ENCODE data around the gene SEMG1. TPM values are rescaled to one million over a fixed set of nuclear protein-coding genes. Genes with fewer than 3 reads are reported as not detected.
A peak's percentile ranks its signal among the peaks of the same experiment; 100 is the strongest.

Gene SEMG1
- total RNA-seq, 1 experiment from 2014 or later = not detected

GRCh38 chr20:45211569-45212474, 5.0 kb downstream of the SEMG1 start:
- H3K9me2 ChIP-seq (replicated peaks; ENCODE audit: insufficient read depth, low read length) = no peaks in the 10 kb centered on the region
- no peak overlapping the region for H2AFZ ChIP-seq (ENCODE audit: low read length)
- DNase-seq = no peak
- no peak overlapping the region for H3K4me3 ChIP-seq (ENCODE audit: low read length)
- H3K4me2 ChIP-seq (ENCODE audit: low read depth, low read length, poor library complexity, severe bottlenecking) = no peak overlapping the region
- no peaks in the 10 kb centered on the region for H4K20me1 ChIP-seq (ENCODE audit: insufficient read depth, low read depth, low read length)
- H3K4me1 ChIP-seq (ENCODE audit: low read length) = no peaks in the 10 kb centered on the region
- no peak overlapping the region for H3K9ac ChIP-seq (ENCODE audit: low read length)
- no peaks in the 10 kb centered on the region for H3K36me3 ChIP-seq (ENCODE audit: insufficient read depth, low read length)
- H3K9me3 ChIP-seq (ENCODE audit: low read length) = no peaks in the 10 kb centered on the region
- H3K27ac ChIP-seq (ENCODE audit: low read length) = no peak overlapping the region
- no peaks in the 10 kb centered on the region for H3K27me3 ChIP-seq (ENCODE audit: low read length)
- no peaks in the 10 kb centered on the region for H3K79me2 ChIP-seq (ENCODE audit: low read length)

GRCh38 chr20:45212836-45213235, 6.0 kb downstream of the SEMG1 start:
- no peak overlapping the region for H3K4me3 ChIP-seq (ENCODE audit: low read length)
- no peaks in the 10 kb centered on the region for H3K79me2 ChIP-seq (ENCODE audit: low read length)
- no peak overlapping the region for H2AFZ ChIP-seq (ENCODE audit: low read length)
- H3K4me2 ChIP-seq (ENCODE audit: low read depth, low read length, poor library complexity, severe bottlenecking) = no peak overlapping the region
- no peaks in the 10 kb centered on the region for H3K9me2 ChIP-seq (replicated peaks; ENCODE audit: insufficient read depth, low read length)
- no peak overlapping the region for H3K27ac ChIP-seq (ENCODE audit: low read length)
- no peak for DNase-seq
- H3K9me3 ChIP-seq (ENCODE audit: low read length) = no peaks in the 10 kb centered on the region
- H3K36me3 ChIP-seq (ENCODE audit: insufficient read depth, low read length) = no peaks in the 10 kb centered on the region
- no peaks in the 10 kb centered on the region for H3K4me1 ChIP-seq (ENCODE audit: low read length)
- no peaks in the 10 kb centered on the region for H3K27me3 ChIP-seq (ENCODE audit: low read length)
- no peak overlapping the region for H3K9ac ChIP-seq (ENCODE audit: low read length)
- no peaks in the 10 kb centered on the region for H4K20me1 ChIP-seq (ENCODE audit: insufficient read depth, low read depth, low read length)

DNA sequence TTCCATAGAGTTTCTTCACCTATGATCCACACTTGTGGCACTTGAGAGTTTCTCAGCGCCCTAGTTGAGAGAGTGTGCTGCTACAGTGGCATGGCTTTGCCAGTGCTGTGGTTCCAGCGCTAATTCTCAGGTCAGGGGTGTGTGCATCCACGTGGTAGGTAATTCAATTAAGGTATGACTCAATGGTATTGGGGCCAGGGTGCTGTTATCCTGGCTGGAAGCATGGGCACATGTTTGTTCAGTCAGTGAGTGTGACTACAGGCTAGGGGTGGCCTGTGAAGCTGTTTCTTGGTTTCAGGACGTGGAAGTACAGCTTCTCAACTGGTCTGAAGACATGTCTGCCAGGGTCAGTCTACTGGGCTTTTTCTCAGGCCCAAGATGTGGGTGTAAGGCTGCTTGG, 11.3 kb downstream of the SEMG1 start:
- H3K9me2 ChIP-seq (replicated peaks; ENCODE audit: insufficient read depth, low read length) = no peaks in the 10 kb centered on the region
- no peaks in the 10 kb centered on the region for H3K79me2 ChIP-seq (ENCODE audit: low read length)
- no peaks in the 10 kb centered on the region for H3K36me3 ChIP-seq (ENCODE audit: insufficient read depth, low read length)
- no peak overlapping the region for H3K27ac ChIP-seq (ENCODE audit: low read length)
- no peak overlapping the region for H2AFZ ChIP-seq (ENCODE audit: low read length)
- no peaks in the 10 kb centered on the region for H3K9me3 ChIP-seq (ENCODE audit: low read length)
- H3K4me1 ChIP-seq (ENCODE audit: low read length) = no peaks in the 10 kb centered on the region
- no peak overlapping the region for H3K9ac ChIP-seq (ENCODE audit: low read length)
- no peak overlapping the region for H3K4me2 ChIP-seq (ENCODE audit: low read depth, low read length, poor library complexity, severe bottlenecking)
- H3K4me3 ChIP-seq (ENCODE audit: low read length) = no peak overlapping the region
- no peak for DNase-seq
- no peaks in the 10 kb centered on the region for H3K27me3 ChIP-seq (ENCODE audit: low read length)
- H4K20me1 ChIP-seq (ENCODE audit: insufficient read depth, low read depth, low read length) = no peaks in the 10 kb centered on the region

DNA sequence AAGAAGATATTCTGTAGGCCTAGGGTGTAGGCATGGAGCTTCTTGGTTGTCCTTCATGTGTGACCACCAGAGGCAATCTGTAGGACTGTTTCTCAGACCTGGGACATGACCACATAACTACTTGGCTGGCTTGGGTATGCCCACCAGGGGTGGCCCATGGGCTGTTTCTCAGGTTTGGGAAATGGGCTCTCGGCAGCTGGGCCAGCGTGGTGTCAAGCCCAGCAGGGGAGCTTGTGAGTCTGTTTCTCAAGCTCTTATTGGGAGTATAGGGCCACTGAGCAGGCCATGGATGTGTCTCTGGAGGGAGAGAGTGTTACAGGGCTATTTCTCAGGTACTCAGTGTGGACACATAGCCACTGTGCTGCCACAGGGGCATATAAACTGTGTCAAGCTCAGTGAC, 11.8 kb downstream of the SEMG1 start:
- no peaks in the 10 kb centered on the region for H3K9me3 ChIP-seq (ENCODE audit: low read length)
- H3K9me2 ChIP-seq (replicated peaks; ENCODE audit: insufficient read depth, low read length) = no peaks in the 10 kb centered on the region
- no peaks in the 10 kb centered on the region for H3K36me3 ChIP-seq (ENCODE audit: insufficient read depth, low read length)
- no peak overlapping the region for H3K4me3 ChIP-seq (ENCODE audit: low read length)
- H4K20me1 ChIP-seq (ENCODE audit: insufficient read depth, low read depth, low read length) = no peaks in the 10 kb centered on the region
- no peaks in the 10 kb centered on the region for H3K4me1 ChIP-seq (ENCODE audit: low read length)
- H3K27me3 ChIP-seq (ENCODE audit: low read length) = no peaks in the 10 kb centered on the region
- H3K4me2 ChIP-seq (ENCODE audit: low read depth, low read length, poor library complexity, severe bottlenecking) = no peak overlapping the region
- no peak overlapping the region for H3K27ac ChIP-seq (ENCODE audit: low read length)
- H3K9ac ChIP-seq (ENCODE audit: low read length) = no peak overlapping the region
- H3K79me2 ChIP-seq (ENCODE audit: low read length) = no peaks in the 10 kb centered on the region
- H2AFZ ChIP-seq (ENCODE audit: low read length) = no peak overlapping the region
- no peak for DNase-seq

- H3K27me3 ChIP-seq (ENCODE audit: low read length) = no peaks in the 10 kb centered on the region
- no peak for DNase-seq
- no peaks in the 10 kb centered on the region for H4K20me1 ChIP-seq (ENCODE audit: insufficient read depth, low read depth, low read length)
- H3K4me2 ChIP-seq (ENCODE audit: low read depth, low read length, poor library complexity, severe bottlenecking) = no peak within 1 kb of the TSS
- no peak within 1 kb of the TSS for H2AFZ ChIP-seq (ENCODE audit: low read length)
- H3K36me3 ChIP-seq (ENCODE audit: insufficient read depth, low read length) = no peaks in the 10 kb centered on the region
- no peaks in the 10 kb centered on the region for H3K4me1 ChIP-seq (ENCODE audit: low read length)
- no peak within 1 kb of the TSS for H3K27ac ChIP-seq (ENCODE audit: low read length)
- H3K79me2 ChIP-seq (ENCODE audit: low read length) = no peaks in the 10 kb centered on the region
- no peaks in the 10 kb centered on the region for H3K9me3 ChIP-seq (ENCODE audit: low read length)
- no peak within 1 kb of the TSS for H3K4me3 ChIP-seq (ENCODE audit: low read length)
- H3K9me2 ChIP-seq (replicated peaks; ENCODE audit: insufficient read depth, low read length) = no peaks in the 10 kb centered on the region
- no peak within 1 kb of the TSS for H3K9ac ChIP-seq (ENCODE audit: low read length)
Observed at GRCh38 chr20:45221076-45221475, 14.2 kb downstream of the SEMG1 start, which contains the start of gene SEMG2. Gene SEMG2 (plus strand): TSS chr20:45221373. CDS start chr20:45221390, 17 bp downstream.

GRCh38 chr20:45223136-45223535, 16.3 kb downstream of the SEMG1 start:
- H3K9ac ChIP-seq (ENCODE audit: low read length) = no peak overlapping the region
- no peak overlapping the region for H3K27ac ChIP-seq (ENCODE audit: low read length)
- H3K4me3 ChIP-seq (ENCODE audit: low read length) = no peak overlapping the region
- no peaks in the 10 kb centered on the region for H3K9me2 ChIP-seq (replicated peaks; ENCODE audit: insufficient read depth, low read length)
- no peaks in the 10 kb centered on the region for H3K4me1 ChIP-seq (ENCODE audit: low read length)
- H2AFZ ChIP-seq (ENCODE audit: low read length) = no peak overlapping the region
- H4K20me1 ChIP-seq (ENCODE audit: insufficient read depth, low read depth, low read length) = no peaks in the 10 kb centered on the region
- H3K4me2 ChIP-seq (ENCODE audit: low read depth, low read length, poor library complexity, severe bottlenecking) = no peak overlapping the region
- DNase-seq = no peak
- no peaks in the 10 kb centered on the region for H3K9me3 ChIP-seq (ENCODE audit: low read length)
- H3K36me3 ChIP-seq (ENCODE audit: insufficient read depth, low read length) = no peaks in the 10 kb centered on the region
- no peaks in the 10 kb centered on the region for H3K27me3 ChIP-seq (ENCODE audit: low read length)
- no peaks in the 10 kb centered on the region for H3K79me2 ChIP-seq (ENCODE audit: low read length)

DNA sequence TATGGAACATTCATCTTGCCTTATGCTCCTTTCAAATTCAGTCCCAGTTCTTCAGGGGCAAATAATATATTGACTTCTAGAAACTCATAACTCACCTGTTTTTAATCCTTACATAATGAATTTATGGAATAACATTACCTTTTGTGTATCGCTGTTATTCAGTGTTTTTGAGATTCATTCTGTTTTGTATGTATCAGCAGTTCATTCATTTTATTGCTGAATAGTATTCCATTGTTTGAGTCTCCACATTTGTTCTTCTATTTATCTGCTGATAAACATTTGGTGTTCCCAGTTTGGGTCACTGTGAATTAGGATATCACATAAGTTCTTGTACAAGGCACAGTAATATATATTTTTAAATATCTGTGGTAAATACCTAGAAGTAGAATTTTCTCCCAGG, 19.5 kb downstream of the SEMG1 start:
- no peaks in the 10 kb centered on the region for H4K20me1 ChIP-seq (ENCODE audit: insufficient read depth, low read depth, low read length)
- H3K36me3 ChIP-seq (ENCODE audit: insufficient read depth, low read length) = no peaks in the 10 kb centered on the region
- H3K27ac ChIP-seq (ENCODE audit: low read length) = no peak overlapping the region
- H3K9ac ChIP-seq (ENCODE audit: low read length) = no peak overlapping the region
- peaks cover 4% of the 10 kb centered on the region; the same call in 1 of the 2 replicates for H3K4me1 ChIP-seq (ENCODE audit: low read length)
- H3K79me2 ChIP-seq (ENCODE audit: low read length) = no peaks in the 10 kb centered on the region
- DNase-seq = no peak
- no peaks in the 10 kb centered on the region for H3K27me3 ChIP-seq (ENCODE audit: low read length)
- H3K4me3 ChIP-seq (ENCODE audit: low read length) = no peak overlapping the region
- no peaks in the 10 kb centered on the region for H3K9me3 ChIP-seq (ENCODE audit: low read length)
- H3K9me2 ChIP-seq (replicated peaks; ENCODE audit: insufficient read depth, low read length) = no peaks in the 10 kb centered on the region
- H2AFZ ChIP-seq (ENCODE audit: low read length) = no peak overlapping the region
- no peak overlapping the region for H3K4me2 ChIP-seq (ENCODE audit: low read depth, low read length, poor library complexity, severe bottlenecking)

- Histone ChIP-seq H3K4me3 (ENCODE audit: low read length) (peak overlapping the region; percentile 10; the same call in 1 of the 2 replicates), H3K27me3 (ENCODE audit: low read length) (no peaks in the 10 kb centered on the region), H3K9me3 (ENCODE audit: low read length) (no peaks in the 10 kb centered on the region), H2AFZ (ENCODE audit: low read length) (peak overlapping the region; percentile 95), H3K27ac (ENCODE audit: low read length) (no peak overlapping the region), H3K79me2 (ENCODE audit: low read length) (no peaks in the 10 kb centered on the region), H3K4me1 (ENCODE audit: low read length) (peaks cover 4% of the 10 kb centered on the region; the same call in 1 of the 2 replicates), H3K9ac (ENCODE audit: low read length) (no peak overlapping the region), H3K36me3 (ENCODE audit: insufficient read depth, low read length) (no peaks in the 10 kb centered on the region), H3K4me2 (ENCODE audit: low read depth, low read length, poor library complexity, severe bottlenecking) (peak overlapping the region; percentile 42), H3K9me2 (replicated peaks; ENCODE audit: insufficient read depth, low read length) (no peaks in the 10 kb centered on the region), H4K20me1 (ENCODE audit: insufficient read depth, low read depth, low read length) (no peaks in the 10 kb centered on the region)
- peak; percentile 93 for DNase-seq
Observed at GRCh38 chr20:45229264-45230056, 22.6 kb downstream of the SEMG1 start.

All from Karpas-422 (cell line).